Measurements from ENCODE around the gene R3HCC1L. TPM values are rescaled to one million over a fixed set of nuclear protein-coding genes. Genes with fewer than 3 reads are reported as not detected.
A peak's percentile ranks its signal among the peaks of the same experiment; 100 is the strongest.

R3HCC1L gene
- total RNA-seq, 1 experiment from 2014 or later: 10.7 TPM

GRCh38 chr10:98195120-98195519, 60.7 kb downstream of the R3HCC1L start:
- CTCF ChIA-PET: interaction anchor here (2.3 kb wide), 1 partner anchor 24 kb away, joined by 14 read pairs; no protein-coding TSS in a partner anchor
- BruUV-seq (replicated peaks): no TSS peak

GRCh38 chr10:98196985-98197384, 62.5 kb downstream of the R3HCC1L start:
- ChIA-PET POLR2A (interaction anchor here (1.0 kb wide), 1 partner anchor 10 kb away, joined by 3 read pairs; no protein-coding TSS in a partner anchor), CTCF (interaction anchor here (0.6 to 2.3 kb wide), 3 partner anchors 26 to 253 kb away, joined by 3 to 14 read pairs (median 3); no protein-coding TSS in a partner anchor)
- BruUV-seq (replicated peaks): no TSS peak
- H3K4me1 Mint-ChIP-seq (ENCODE audit: insufficient read depth, unreplicated experiment): peaks cover 10% of the 10 kb centered on the region
- intact Hi-C loops (cut with micrococcal nuclease): no loop called here
- DNase-seq (ENCODE audit: unreplicated experiment): no peak
- peaks cover 8% of the 10 kb centered on the region for H3K9me3 Mint-ChIP-seq (ENCODE audit: unreplicated experiment)
- peaks cover 17% of the 10 kb centered on the region for H3K36me3 Mint-ChIP-seq (ENCODE audit: insufficient read depth, unreplicated experiment)
- peak overlapping the region; percentile 32 for H3K27ac Mint-ChIP-seq (ENCODE audit: low read depth, unreplicated experiment)
- TF ChIP-seq CTCF (IDR thresholded peaks at IDR 0.05; ENCODE audit: unreplicated experiment): no peak
- no peaks in the 10 kb centered on the region for H3K27me3 Mint-ChIP-seq (ENCODE audit: insufficient read depth, unreplicated experiment)
- H3K4me3 Mint-ChIP-seq (ENCODE audit: unreplicated experiment): no peak overlapping the region

More at GRCh38 chr10:98195120-98195519, 60.7 kb downstream of the R3HCC1L start:
- Mint-ChIP-seq H3K36me3 (ENCODE audit: insufficient read depth, unreplicated experiment) (peaks cover 24% of the 10 kb centered on the region), H3K4me3 (ENCODE audit: unreplicated experiment) (no peak overlapping the region), H3K9me3 (ENCODE audit: unreplicated experiment) (peaks cover 8% of the 10 kb centered on the region), H3K27ac (ENCODE audit: low read depth, unreplicated experiment) (no peak overlapping the region), H3K4me1 (ENCODE audit: insufficient read depth, unreplicated experiment) (peaks cover 10% of the 10 kb centered on the region), H3K27me3 (ENCODE audit: insufficient read depth, unreplicated experiment) (no peaks in the 10 kb centered on the region)
- POLR2A ChIA-PET: interaction anchor here (0.7 kb wide), 1 partner anchor 1918 kb away, joined by 4 read pairs; no protein-coding TSS in a partner anchor
- no peak for DNase-seq (ENCODE audit: unreplicated experiment)
- intact Hi-C loops (cut with micrococcal nuclease): no loop called here
- TF ChIP-seq CTCF (IDR thresholded peaks at IDR 0.05; ENCODE audit: unreplicated experiment): no peak

- Mint-ChIP-seq H3K9me3 (ENCODE audit: unreplicated experiment) (no peaks in the 10 kb centered on the region), H3K36me3 (ENCODE audit: insufficient read depth, unreplicated experiment) (peaks cover 8% of the 10 kb centered on the region), H3K4me3 (ENCODE audit: unreplicated experiment) (no peak overlapping the region), H3K27me3 (ENCODE audit: insufficient read depth, unreplicated experiment) (no peaks in the 10 kb centered on the region), H3K27ac (ENCODE audit: low read depth, unreplicated experiment) (no peak overlapping the region), H3K4me1 (ENCODE audit: insufficient read depth, unreplicated experiment) (peaks cover 15% of the 10 kb centered on the region)
- DNase-seq (ENCODE audit: unreplicated experiment): no peak
- ChIA-PET CTCF (interaction anchor here (0.6 to 1.1 kb wide), 4 partner anchors 110 to 936 kb away, joined by 3 to 7 read pairs (median 4); no protein-coding TSS in a partner anchor), POLR2A (interaction anchor here (0.6 kb wide), 1 partner anchor 61 kb away, joined by 4 read pairs; no protein-coding TSS in a partner anchor)
- TF ChIP-seq CTCF (IDR thresholded peaks at IDR 0.05; ENCODE audit: unreplicated experiment): no peak
- intact Hi-C loops (cut with micrococcal nuclease): no loop called here
- no TSS peak for BruUV-seq (replicated peaks)
Observed at GRCh38 chr10:98201760-98202159, 67.3 kb downstream of the R3HCC1L start.

- peaks cover 8% of the 10 kb centered on the region for H3K36me3 Mint-ChIP-seq (ENCODE audit: insufficient read depth, unreplicated experiment)
- BruUV-seq (replicated peaks): no TSS peak
- no peaks in the 10 kb centered on the region for H3K9me3 Mint-ChIP-seq (ENCODE audit: unreplicated experiment)
- ChIA-PET POLR2A (no interaction called here), CTCF (interaction anchor here (0.6 to 1.1 kb wide), 3 partner anchors 139 to 935 kb away, joined by 3 to 7 read pairs (median 6); no protein-coding TSS in a partner anchor)
- H3K4me3 Mint-ChIP-seq (ENCODE audit: unreplicated experiment): no peak overlapping the region
- no peak overlapping the region for H3K27ac Mint-ChIP-seq (ENCODE audit: low read depth, unreplicated experiment)
- intact Hi-C loops (cut with micrococcal nuclease): no loop called here
- TF ChIP-seq CTCF (IDR thresholded peaks at IDR 0.05; ENCODE audit: unreplicated experiment): no peak
- peaks cover 12% of the 10 kb centered on the region for H3K4me1 Mint-ChIP-seq (ENCODE audit: insufficient read depth, unreplicated experiment)
- H3K27me3 Mint-ChIP-seq (ENCODE audit: insufficient read depth, unreplicated experiment): no peaks in the 10 kb centered on the region
- DNase-seq (ENCODE audit: unreplicated experiment): no peak
Observed at GRCh38 chr10:98202378-98202777, 67.9 kb downstream of the R3HCC1L start.

Data from MCF 10A (cell line).